ENCODE measurements around the gene OSGEP.
A peak's percentile ranks its signal among the peaks of the same experiment; 100 is the strongest.

OSGEP gene

GRCh38 chr14:20454516-20455354 lies at the start of gene OSGEP, which contains the start of gene APEX1:
OSGEP (minus strand) TSS chr14:20454812; CDS start chr14:20454683, 129 bp downstream.
APEX1 (plus strand) TSS chr14:20455226; CDS start chr14:20455646, 420 bp downstream.
- peak; percentile 98 for DNase-seq

GRCh38 chr14:20503898-20504297 lies 49.3 kb upstream of the OSGEP start:
- no peak for DNase-seq

- DNase-seq: no peak
These were observed 46.7 kb upstream of the OSGEP start for GRCh38 chr14:20501346-20501745.

GRCh38 chr14:20499881-20500280 lies 45.3 kb upstream of the OSGEP start:
- no peak for DNase-seq

- DNase-seq: no peak
These were observed 44.5 kb upstream of the OSGEP start for GRCh38 chr14:20499108-20499507.

GRCh38 chr14:20498622-20499021 lies 44.0 kb upstream of the OSGEP start:
- DNase-seq: no peak

GRCh38 chr14:20494935-20495766 lies 40.5 kb upstream of the OSGEP start:
- DNase-seq: no peak

GRCh38 chr14:20493634-20494033 lies 39.0 kb upstream of the OSGEP start:
- no peak for DNase-seq

- no peak for DNase-seq
These were observed 37.9 kb upstream of the OSGEP start for GRCh38 chr14:20492486-20492885.

- no peak for DNase-seq
These were observed 36.0 kb upstream of the OSGEP start for GRCh38 chr14:20490563-20490962.

GRCh38 chr14:20489093-20489994 lies 34.7 kb upstream of the OSGEP start:
- no peak for DNase-seq

GRCh38 chr14:20487396-20487725 lies 32.7 kb upstream of the OSGEP start:
- no peak for DNase-seq

- no peak for DNase-seq
These were observed 32.2 kb upstream of the OSGEP start for GRCh38 chr14:20486684-20487395.

GRCh38 chr14:20485900-20486299 lies 31.3 kb upstream of the OSGEP start:
- no peak for DNase-seq

- DNase-seq: no peak
These were observed 27.8 kb upstream of the OSGEP start for GRCh38 chr14:20482382-20482781.

- DNase-seq: no peak
These were observed 24.3 kb upstream of the OSGEP start for GRCh38 chr14:20478894-20479293.

- no peak for DNase-seq
These were observed 22.7 kb upstream of the OSGEP start for GRCh38 chr14:20477211-20477876.

GRCh38 chr14:20476776-20477175 lies 22.2 kb upstream of the OSGEP start:
- no peak for DNase-seq

- DNase-seq: no peak
These were observed 18.0 kb upstream of the OSGEP start for GRCh38 chr14:20472536-20473169.

- no peak for DNase-seq
These were observed 15.9 kb upstream of the OSGEP start for GRCh38 chr14:20470603-20470901.

GRCh38 chr14:20469890-20470602 lies 15.4 kb upstream of the OSGEP start:
- DNase-seq: peak; percentile 32

All from NCI-H2107 (cell line).